HG03575 (cell line): Measurements from ENCODE around the gene MESD.

Experiments
- ATAC-seq: cut with Tn5 transposase; IDR thresholded peaks from one replicate; pipeline ENCODE4 v1.9.1; 2021; ENCODE audit not compliant: unreplicated experiment, insufficient number of reproducible peaks, low FRiP score; ENCODE audit errors: extremely low read depth

Gene MESD

DNA sequence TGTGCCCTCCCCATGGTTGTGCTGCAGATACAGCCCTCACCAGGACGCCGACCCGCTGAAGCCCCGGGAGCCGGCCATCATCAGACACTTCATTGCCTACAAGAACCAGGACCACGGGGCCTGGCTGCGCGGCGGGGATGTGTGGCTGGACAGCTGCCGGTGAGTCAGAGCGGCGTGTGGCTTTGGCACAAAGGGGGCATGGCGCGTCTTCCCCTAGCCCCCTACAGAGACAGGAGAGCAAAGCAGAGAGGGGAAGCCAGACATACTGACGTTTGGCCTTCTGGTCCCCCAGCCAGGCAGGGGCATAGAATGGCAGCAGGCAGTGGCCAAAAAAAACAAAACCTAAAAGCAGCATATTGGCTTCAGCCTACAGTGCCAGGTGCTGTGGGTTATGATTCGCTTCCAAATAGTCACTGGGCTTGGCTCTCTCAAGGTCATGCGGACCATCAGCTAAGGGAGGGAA, 64.0 kb downstream of the MESD start:
- ATAC-seq, result no peak

GRCh38 chr15:80924278-80924677, 65.3 kb downstream of the MESD start:
- no peak for ATAC-seq

- ATAC-seq, result no peak
These were observed 66.0 kb downstream of the MESD start for GRCh38 chr15:80923668-80924067.

DNA sequence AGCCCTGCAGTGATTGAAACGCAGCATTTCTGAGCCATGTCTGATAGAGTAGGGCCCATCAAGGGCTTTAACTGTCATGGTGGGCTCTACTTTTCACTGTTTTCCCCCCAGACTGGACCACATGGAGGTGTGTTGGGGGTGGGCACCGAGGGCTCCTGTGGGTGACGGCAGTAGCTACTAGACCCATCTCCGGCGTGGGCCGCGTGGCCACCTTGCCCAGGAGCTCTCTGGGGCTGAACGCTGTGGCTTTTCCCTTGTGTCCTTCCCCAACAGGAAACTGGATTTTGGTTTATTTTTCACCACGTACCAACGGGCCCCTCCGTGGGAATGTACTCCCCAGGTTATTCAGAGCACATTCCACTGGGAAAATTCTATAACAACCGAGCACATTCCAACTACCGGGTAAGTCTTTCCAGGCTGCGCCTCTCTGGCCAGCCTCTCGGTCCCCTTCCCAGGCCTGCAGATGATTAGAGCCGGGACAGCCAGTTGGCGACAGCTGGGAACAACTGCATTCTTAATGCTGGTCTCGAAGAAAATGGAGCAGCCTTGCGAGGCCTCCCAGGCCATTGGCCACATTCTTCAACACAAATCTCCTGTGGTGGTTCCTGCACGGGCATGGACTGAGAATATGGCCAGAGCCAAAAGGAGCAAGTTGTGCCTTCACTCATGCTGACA, 67.7 kb downstream of the MESD start:
- ATAC-seq, result no peak

- ATAC-seq, result no peak
These were observed 69.3 kb downstream of the MESD start for GRCh38 chr15:80920271-80920699.

DNA sequence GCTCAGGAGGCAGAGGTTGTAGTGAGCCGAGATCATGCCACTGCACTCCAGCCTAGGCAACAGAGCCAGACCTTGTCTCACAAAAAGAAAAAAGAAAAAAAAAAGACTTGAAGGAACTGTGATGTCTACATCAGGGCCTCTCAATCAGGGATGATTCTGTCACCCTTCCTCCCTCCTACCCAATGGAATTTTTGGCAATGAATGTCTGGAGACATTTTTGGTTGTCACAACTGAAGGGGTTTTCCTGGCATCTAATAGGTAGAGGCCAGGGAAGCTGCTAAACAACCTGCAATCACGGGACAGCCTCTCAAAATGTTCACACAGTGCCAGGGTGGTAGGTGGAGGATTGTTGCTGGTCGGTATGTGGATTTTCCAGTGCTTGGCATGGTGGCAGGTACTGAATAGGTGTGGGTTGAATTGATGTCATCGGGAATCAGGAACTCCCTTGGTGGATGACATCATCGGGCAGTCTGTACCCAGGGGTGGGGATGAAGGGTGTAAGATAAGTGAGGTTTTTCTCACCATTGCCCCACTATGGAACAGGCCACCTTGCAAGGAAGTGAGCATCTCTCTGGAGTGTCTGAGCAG, 71.3 kb downstream of the MESD start:
- no peak for ATAC-seq

DNA sequence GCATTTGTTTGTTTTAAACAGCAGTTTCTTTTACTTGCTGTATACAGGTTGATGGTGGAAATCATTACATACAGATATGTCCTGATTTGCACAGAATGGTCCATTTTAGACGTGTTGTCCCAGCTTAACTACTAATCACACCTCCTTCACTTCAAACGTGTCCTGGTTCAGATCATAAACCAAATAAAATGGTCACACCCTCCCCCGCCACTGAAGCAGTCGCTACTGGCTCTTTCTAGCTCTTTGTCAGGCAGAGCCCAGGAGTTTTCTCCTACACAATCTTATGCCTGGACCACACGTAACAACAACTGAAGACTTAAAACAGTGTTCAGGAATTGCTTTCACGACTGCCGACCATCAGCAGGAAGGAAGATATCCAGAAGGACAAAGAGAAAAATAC, 73.6 kb downstream of the MESD start:
- no peak for ATAC-seq

GRCh38 chr15:80915472-80915871, 74.1 kb downstream of the MESD start:
- ATAC-seq, result no peak

DNA sequence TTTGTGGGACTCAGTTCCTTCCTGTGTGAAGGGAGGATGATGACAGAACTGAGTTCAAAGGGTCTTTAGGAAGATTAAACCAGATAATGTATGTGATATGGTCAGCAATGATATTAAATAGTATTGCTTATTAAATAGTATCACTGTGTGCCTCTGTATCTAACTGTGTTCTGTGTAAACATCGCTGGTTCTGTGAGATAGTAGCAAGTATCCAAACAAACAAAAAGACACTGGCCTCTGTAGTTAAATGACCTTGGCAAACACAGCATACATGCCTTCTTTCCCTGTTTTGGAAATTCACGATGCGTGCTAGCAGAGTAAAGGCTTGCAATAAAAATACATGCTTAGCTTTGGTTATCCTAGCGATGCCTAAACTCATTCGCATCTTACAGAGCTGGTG, 76.1 kb downstream of the MESD start:
- no peak for ATAC-seq

GRCh38 chr15:80912673-80913072, 76.9 kb downstream of the MESD start:
- no peak for ATAC-seq

DNA sequence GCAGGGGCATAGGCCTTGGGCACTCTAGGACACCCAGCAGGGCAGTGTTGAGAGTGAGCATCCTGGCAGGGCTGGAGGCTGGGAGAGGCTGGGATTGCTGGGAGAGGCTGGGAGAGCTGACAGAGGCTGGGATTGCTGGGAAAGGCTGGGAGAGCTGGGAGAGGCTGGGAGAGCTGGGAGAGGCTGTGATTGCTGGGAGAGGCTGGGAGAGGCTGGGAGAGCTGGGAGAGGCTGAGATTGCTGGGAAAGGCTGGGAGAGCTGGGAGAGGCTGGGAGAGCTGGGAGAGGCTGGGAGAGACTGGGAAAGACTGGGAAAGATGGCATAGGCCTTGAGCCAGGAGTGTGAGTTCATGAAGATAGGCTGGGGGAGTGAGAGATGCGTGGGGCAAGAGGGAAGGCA, 77.8 kb downstream of the MESD start:
- ATAC-seq, result no peak

- ATAC-seq, result no peak
These were observed 83.4 kb downstream of the MESD start for GRCh38 chr15:80906159-80906766.

DNA sequence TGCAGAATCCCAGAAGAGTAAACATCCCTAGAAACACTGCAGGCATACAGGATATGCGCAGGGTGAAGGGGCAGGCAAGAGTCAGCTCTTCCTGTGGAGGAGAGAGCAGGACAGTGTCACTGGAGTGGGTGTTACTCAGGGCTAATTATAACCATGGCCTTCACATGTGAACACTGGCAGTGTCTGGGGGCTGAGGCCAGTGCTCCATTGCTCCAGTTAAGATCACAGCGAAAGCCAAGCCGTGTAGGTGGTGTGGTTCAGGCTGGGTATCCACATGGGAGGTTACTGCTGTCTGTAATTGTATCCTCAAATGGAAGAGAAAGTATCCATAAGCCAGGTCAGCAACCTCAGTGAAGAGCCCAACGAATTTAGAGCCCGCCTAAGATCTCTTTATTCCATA, 84.6 kb downstream of the MESD start:
- no peak for ATAC-seq

DNA sequence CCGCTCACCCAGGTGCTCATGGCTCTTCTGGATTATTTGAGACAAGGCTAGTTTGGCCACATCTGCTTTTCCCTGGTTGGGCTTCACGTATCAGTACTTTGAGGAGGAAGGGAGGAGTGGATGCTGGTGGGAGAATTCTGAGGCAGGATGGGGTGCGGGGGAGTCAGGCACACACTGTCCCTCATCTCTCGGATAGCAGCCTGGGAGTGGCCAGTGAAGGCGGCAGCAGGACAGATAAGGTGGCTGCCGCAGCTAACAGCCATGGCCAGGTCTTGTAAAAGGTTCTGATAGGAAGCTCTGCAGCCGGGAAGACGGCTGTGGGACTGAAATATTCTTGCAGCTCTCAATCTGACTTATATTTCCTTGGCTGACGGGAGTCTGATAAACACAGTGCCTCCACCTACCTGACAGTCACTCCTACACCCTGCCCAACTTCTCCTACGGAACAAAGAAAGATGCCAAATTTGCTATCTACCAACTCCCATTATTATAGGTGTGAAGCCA, 87.3 kb downstream of the MESD start:
- no peak for ATAC-seq

DNA sequence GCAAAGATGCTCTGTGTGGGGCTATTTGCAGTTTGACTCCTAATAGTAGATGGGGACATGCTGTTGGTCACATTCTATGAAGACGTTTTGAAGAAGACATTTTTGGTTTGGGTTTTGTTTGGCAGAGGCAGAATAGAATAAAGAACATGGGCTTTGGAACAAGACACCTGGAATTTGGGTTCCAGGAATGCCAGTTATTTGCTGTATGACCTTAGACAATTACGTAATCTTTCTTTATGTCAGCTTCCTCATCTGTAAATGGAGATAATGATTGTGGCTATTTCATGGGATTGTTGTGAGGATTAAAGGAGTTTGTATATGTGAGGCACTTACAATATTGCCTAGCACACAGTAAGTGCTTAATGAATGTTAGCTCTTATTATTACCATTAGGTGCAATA, 91.6 kb downstream of the MESD start:
- no peak for ATAC-seq
